Caco-2 (cell line): ENCODE measurements around the gene FANCC. TPM values are rescaled to one million over a fixed set of nuclear protein-coding genes. Genes with fewer than 3 reads are reported as not detected.
"Not testable (repeated sequence)": the region's sequence is repeated elsewhere in the genome, so short reads cannot be mapped to it uniquely, and the experiment has no call there.

Experiments
- BruUV-seq: library from RNA; stranded (reverse); fragments of 400-500 nt; replicated peaks from 2 replicates; lab custom pipeline; 2021; lab: Mats Ljungman, UMichigan
- CTCF ChIA-PET: fragments of 300-600 bp; sonication (Branson Sonifier 250); formaldehyde crosslinking; loops from one replicate; lab custom pipeline; 2022; ENCODE audit warnings: antibody characterized with exemption; lab: Charles Lee
- POLR2A ChIA-PET: fragments of 300-600 bp; sonication (Branson Sonifier 250); formaldehyde crosslinking; loops from one replicate; lab custom pipeline; 2022; ENCODE audit warnings: antibody characterized with exemption; lab: Charles Lee
- DNase-seq, 2 experiments: peaks; one replicate each; pipeline versions ENCODE4 v3.0.0 to v3.0.0-alpha.2; 2020 to 2022
- H3K27me3 ChIP-seq: replicated peaks from 2 replicates; pipeline ENCODE4 v1.6.0; 2011; ENCODE audit warnings: low read length; ENCODE audit not compliant: control insufficient read depth, insufficient read depth
- H3K36me3 ChIP-seq: 2 replicates; pipeline ENCODE4 v1.5.1; 2011; ENCODE audit warnings: low read length; ENCODE audit not compliant: control insufficient read depth, insufficient read depth
- H3K4me1 ChIP-seq: fragments of 250-450 bp; sonication (Bioruptor Pico); 2 replicates; pipeline ENCODE4 v1.5.1; 2020; ENCODE audit warnings: mild to moderate bottlenecking
- H3K4me3 ChIP-seq: 2 replicates; pipeline ENCODE4 v1.5.1; 2011; ENCODE audit warnings: low read depth, mild to moderate bottlenecking, control low read depth, low read length
- H3K9me3 ChIP-seq: fragments of 250-450 bp; sonication (Bioruptor Pico); 2 replicates; pipeline ENCODE4 v1.5.1; 2020; ENCODE audit warnings: mild to moderate bottlenecking, moderate library complexity
- H3K27ac Mint-ChIP-seq: one replicate; pipeline ENCODE4 v1.8.0; 2022; ENCODE audit warnings: mixed read lengths; ENCODE audit not compliant: unreplicated experiment
- H3K27me3 Mint-ChIP-seq: one replicate; pipeline ENCODE4 v1.8.0; 2022; ENCODE audit warnings: mixed read lengths; ENCODE audit not compliant: insufficient read depth, unreplicated experiment
- H3K36me3 Mint-ChIP-seq: one replicate; pipeline ENCODE4 v1.8.0; 2022; ENCODE audit warnings: mild to moderate bottlenecking, mixed read lengths; ENCODE audit not compliant: insufficient read depth, unreplicated experiment
- H3K4me1 Mint-ChIP-seq: one replicate; pipeline ENCODE4 v1.8.0; 2022; ENCODE audit warnings: low read depth, mixed read lengths; ENCODE audit not compliant: unreplicated experiment
- H3K4me3 Mint-ChIP-seq: one replicate; pipeline ENCODE4 v1.8.0; 2022; ENCODE audit warnings: mild to moderate bottlenecking, moderate library complexity, mixed read lengths; ENCODE audit not compliant: unreplicated experiment
- H3K9me3 Mint-ChIP-seq: one replicate; pipeline ENCODE4 v1.8.0; 2022; ENCODE audit warnings: mixed read lengths; ENCODE audit not compliant: unreplicated experiment
- intact Hi-C: fragments of 100-400 bp; cut with micrococcal nuclease; formaldehyde crosslinking; loops from one replicate; pipeline ENCODE4 v1.10.0; 2022; ENCODE audit not compliant: unreplicated experiment
- total RNA-seq: library from RNA; stranded (reverse); gene quantifications from 2 replicates; pipeline ENCODE4 v1.2.3, GENCODE V29; 2022
- TF ChIP-seq, protein P1 (sequence below), 2 experiments: fragments of 200-600 bp in 1 of 2; IDR thresholded peaks; 1 replicate in 1 of 2; 2 replicates in 1 of 2; pipeline versions ENCODE4 v1.5.1 to v1.8.0; 2011 to 2022; ENCODE audit warnings: antibody characterized with exemption in 1 of 2, control low read depth in 1 of 2, inconsistent platforms in 1 of 2, low read depth in 1 of 2, low read length in 1 of 2, mild to moderate bottlenecking in 1 of 2, moderate library complexity in 1 of 2; ENCODE audit not compliant: insufficient read depth in 1 of 2, severe bottlenecking in 1 of 2, unreplicated experiment in 1 of 2

FANCC gene
- total RNA-seq, 1 experiment from 2014 or later, result 29.2 TPM

DNA sequence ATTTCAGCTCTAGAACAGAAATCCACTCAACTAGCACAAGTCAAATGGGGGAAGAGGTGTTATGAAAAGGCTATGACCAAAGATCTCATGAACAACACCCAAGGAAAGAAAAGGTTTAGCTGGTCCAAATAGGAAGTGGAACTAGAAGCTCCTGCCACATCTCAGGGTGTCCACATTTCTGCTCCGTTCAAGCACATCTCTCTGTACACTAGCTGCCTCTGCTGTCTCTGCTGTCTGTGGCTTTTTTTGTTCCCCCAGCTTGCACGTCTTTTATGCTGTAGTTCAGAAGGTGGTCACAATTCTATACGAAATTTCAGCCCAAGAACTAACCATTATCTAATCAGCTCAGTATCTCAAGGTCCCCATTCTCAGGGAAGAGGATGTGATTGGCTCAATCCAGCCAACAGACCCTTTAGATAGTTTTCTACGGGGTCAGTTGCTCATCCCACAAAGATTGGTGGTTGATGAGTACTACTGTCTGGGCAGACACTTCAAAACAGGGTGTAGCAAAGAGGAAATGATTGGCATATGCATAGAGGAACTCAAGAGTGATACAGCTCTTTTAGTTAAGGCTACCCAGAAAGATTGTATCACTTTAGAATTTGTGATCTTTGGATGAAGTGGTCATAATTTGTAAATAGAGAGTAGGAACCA lies 44.0 kb downstream of the FANCC start:
- CTCF ChIA-PET, result no interaction called here
- no peak overlapping the region for H3K4me3 ChIP-seq
- Mint-ChIP-seq H3K9me3 (peaks cover 9% of the 10 kb centered on the region), H3K27me3 (no peaks in the 10 kb centered on the region), H3K4me1 (peaks cover 24% of the 10 kb centered on the region), H3K4me3 (no peak overlapping the region), H3K27ac (no peak overlapping the region), H3K36me3 (peaks cover 12% of the 10 kb centered on the region)
- H3K9me3 ChIP-seq, result no peaks in the 10 kb centered on the region
- DNase-seq, result no peak
- POLR2A ChIA-PET, result no interaction called here
- intact Hi-C loops, result no loop called here
- TF ChIP-seq, protein P1, sequence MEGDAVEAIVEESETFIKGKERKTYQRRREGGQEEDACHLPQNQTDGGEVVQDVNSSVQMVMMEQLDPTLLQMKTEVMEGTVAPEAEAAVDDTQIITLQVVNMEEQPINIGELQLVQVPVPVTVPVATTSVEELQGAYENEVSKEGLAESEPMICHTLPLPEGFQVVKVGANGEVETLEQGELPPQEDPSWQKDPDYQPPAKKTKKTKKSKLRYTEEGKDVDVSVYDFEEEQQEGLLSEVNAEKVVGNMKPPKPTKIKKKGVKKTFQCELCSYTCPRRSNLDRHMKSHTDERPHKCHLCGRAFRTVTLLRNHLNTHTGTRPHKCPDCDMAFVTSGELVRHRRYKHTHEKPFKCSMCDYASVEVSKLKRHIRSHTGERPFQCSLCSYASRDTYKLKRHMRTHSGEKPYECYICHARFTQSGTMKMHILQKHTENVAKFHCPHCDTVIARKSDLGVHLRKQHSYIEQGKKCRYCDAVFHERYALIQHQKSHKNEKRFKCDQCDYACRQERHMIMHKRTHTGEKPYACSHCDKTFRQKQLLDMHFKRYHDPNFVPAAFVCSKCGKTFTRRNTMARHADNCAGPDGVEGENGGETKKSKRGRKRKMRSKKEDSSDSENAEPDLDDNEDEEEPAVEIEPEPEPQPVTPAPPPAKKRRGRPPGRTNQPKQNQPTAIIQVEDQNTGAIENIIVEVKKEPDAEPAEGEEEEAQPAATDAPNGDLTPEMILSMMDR (IDR thresholded peaks at IDR 0.05; ENCODE audit: insufficient read depth in 1 of 2, low read depth in 1 of 2, low read length in 1 of 2, severe bottlenecking in 1 of 2, unreplicated experiment in 1 of 2), result no peak
- BruUV-seq, result no TSS peak
- H3K27me3 ChIP-seq, result no peaks in the 10 kb centered on the region
- H3K4me1 ChIP-seq, result peaks cover 25% of the 10 kb centered on the region
- H3K36me3 ChIP-seq, result no peaks in the 10 kb centered on the region

- Mint-ChIP-seq H3K36me3 (peaks cover 12% of the 10 kb centered on the region), H3K27me3 (no peaks in the 10 kb centered on the region), H3K4me1 (peaks cover 27% of the 10 kb centered on the region), H3K9me3 (peaks cover 9% of the 10 kb centered on the region), H3K4me3 (no peak overlapping the region), H3K27ac (no peak overlapping the region)
- POLR2A ChIA-PET, result no interaction called here
- DNase-seq, result no peak
- intact Hi-C loops, result no loop called here
- H3K4me1 ChIP-seq, result peaks cover 31% of the 10 kb centered on the region
- TF ChIP-seq, protein P1 (IDR thresholded peaks at IDR 0.05; ENCODE audit: insufficient read depth in 1 of 2, low read depth in 1 of 2, low read length in 1 of 2, severe bottlenecking in 1 of 2, unreplicated experiment in 1 of 2), result no peak
- H3K36me3 ChIP-seq, result no peaks in the 10 kb centered on the region
- no peak overlapping the region for H3K4me3 ChIP-seq
- H3K27me3 ChIP-seq, result no peaks in the 10 kb centered on the region
- no peaks in the 10 kb centered on the region for H3K9me3 ChIP-seq
- no TSS peak for BruUV-seq
- CTCF ChIA-PET, result no interaction called here
Measured at GRCh38 chr9:95272830-95273229, 44.7 kb downstream of the FANCC start.

DNA sequence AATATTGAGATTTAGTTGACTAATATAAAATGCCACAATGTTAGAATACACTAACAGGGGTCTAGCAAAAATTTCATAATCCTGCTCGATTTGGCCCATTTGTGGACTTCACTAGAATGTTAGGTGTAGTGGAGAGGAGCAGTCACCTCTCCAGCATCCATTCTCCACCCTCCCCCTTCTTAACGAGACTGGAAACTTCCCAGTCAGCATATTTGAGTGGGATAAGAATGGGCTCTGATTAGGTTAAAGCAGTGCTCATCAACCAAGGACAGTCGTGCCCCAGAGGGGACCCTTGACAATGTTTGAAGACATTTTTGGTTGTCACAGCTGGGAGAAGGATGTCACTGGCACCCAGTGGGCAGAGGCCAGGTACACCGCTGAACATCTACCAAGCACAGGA lies 46.7 kb downstream of the FANCC start:
- Histone ChIP-seq H3K27me3 (no peaks in the 10 kb centered on the region), H3K4me3 (no peak overlapping the region), H3K36me3 (no peaks in the 10 kb centered on the region), H3K4me1 (peaks cover 31% of the 10 kb centered on the region), H3K9me3 (no peaks in the 10 kb centered on the region)
- POLR2A ChIA-PET, result no interaction called here
- no peak for DNase-seq
- CTCF ChIA-PET, result no interaction called here
- peak overlapping the region; percentile 83 for H3K27ac Mint-ChIP-seq
- intact Hi-C loops, result no loop called here
- H3K4me1 Mint-ChIP-seq, result peaks cover 29% of the 10 kb centered on the region
- peaks cover 12% of the 10 kb centered on the region for H3K36me3 Mint-ChIP-seq
- H3K27me3 Mint-ChIP-seq, result no peaks in the 10 kb centered on the region
- no TSS peak for BruUV-seq
- H3K9me3 Mint-ChIP-seq, result peaks cover 9% of the 10 kb centered on the region
- no peak overlapping the region for H3K4me3 Mint-ChIP-seq
- TF ChIP-seq, protein P1 (IDR thresholded peaks at IDR 0.05; ENCODE audit: insufficient read depth in 1 of 2, low read depth in 1 of 2, low read length in 1 of 2, severe bottlenecking in 1 of 2, unreplicated experiment in 1 of 2), result no peak

GRCh38 chr9:95269803-95270773 lies 47.4 kb downstream of the FANCC start:
- DNase-seq, result peak; percentile 55 to 73
- H3K9me3 ChIP-seq, H3K9me3 Mint-ChIP-seq, H3K27me3 Mint-ChIP-seq, CTCF ChIA-PET, H3K36me3 ChIP-seq, POLR2A ChIA-PET, H3K27me3 ChIP-seq: not testable (repeated sequence)
- intact Hi-C loops, result loop anchor here (1.0 to 5.0 kb wide), 4 partner anchors 63 to 601 kb away; no protein-coding TSS in a partner anchor
- Histone ChIP-seq H3K4me1 (peaks cover 31% of the 10 kb centered on the region), H3K4me3 (peak overlapping the region; percentile 5; the same call in 1 of the 2 replicates)
- Mint-ChIP-seq H3K4me1 (peaks cover 33% of the 10 kb centered on the region), H3K36me3 (peaks cover 12% of the 10 kb centered on the region), H3K27ac (peak overlapping the region; percentile 83), H3K4me3 (peak overlapping the region; percentile 61)
- BruUV-seq, result TSS peak; percentile 49
